Skin epidermis (tissue), 12 donors: ENCODE results near the gene EID3.
"Not testable (repeated sequence)": the region's sequence is repeated elsewhere in the genome, so short reads cannot be mapped to it uniquely, and the experiment has no call there.

Experiments used
- H3K27ac ChIP-seq, 21 experiments: fragments of 200-600 bp; sonication (generic) in 11 of 21; one replicate each; pipeline ENCODE4 v1.5.0; 2020; ENCODE audit warnings: mild to moderate bottlenecking in 3 of 21, inconsistent platforms in 2 of 21, moderate library complexity in 2 of 21
- H3K4me3 ChIP-seq, 7 experiments: fragments of 200-600 bp; sonication (generic) in 2 of 7; one replicate each; pipeline ENCODE4 v1.5.0; 2020; ENCODE audit warnings: inconsistent platforms in 2 of 7, mild to moderate bottlenecking in 2 of 7, moderate library complexity in 1 of 7

Gene EID3

DNA sequence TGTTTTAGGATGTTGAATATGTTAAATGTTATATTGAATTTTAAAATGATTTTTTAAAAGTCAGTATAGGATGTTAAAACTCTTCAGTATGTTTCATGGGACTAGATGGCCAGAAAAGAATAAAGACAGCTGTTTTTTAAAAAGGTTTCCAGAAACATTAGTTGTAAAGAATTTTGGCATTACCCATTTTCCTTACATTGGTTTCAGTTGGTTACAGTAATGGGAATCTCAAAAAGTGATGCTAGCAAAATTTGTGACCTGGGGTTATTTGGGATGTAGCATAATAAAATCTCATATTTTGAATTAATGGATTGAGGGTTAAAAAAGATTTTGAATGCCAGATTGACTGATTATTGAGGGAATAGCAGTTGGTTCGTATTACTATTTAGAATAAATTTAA lies 25.3 kb downstream of the EID3 start:
- no peak overlapping the region for H3K4me3 ChIP-seq

DNA sequence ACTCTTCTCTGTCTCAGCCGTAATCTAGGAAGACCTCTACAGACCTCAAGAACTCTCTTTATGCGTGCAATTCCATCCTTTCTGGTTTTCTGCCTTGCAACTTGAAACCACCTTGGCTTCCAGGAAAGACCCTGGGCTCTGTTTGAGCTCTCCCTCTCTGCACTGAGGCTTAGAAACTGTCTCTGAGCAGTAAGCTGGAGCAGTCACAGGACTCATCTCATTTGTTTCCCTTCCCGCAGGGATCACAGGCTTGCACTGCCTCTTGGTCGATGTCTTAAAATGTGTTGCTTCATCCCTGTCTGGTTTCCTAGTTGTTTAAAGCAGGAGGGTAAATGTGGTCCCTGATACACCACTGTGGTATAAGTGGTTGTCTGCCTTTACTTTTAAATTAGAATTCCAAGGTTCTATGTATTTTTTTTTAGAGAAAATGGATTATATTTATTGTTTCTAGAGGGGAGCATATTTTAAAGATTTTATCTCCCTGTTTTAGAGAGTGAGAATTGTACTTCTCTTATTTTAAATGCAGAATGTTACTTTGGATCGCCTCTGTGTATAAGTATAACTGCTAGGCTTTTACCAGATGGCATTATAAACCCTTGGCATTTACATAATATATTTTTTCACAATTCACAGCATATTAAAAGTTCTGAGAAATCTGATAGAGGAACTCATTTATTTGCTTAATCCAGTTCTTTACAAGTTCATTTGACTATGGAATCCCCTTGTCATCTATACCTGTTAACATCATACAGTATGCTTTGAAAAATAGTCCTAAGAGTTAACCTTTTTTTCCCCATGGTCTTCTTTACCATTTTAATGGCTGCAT lies 26.4 kb downstream of the EID3 start:
- no peak overlapping the region for H3K27ac ChIP-seq
- H3K4me3 ChIP-seq: no peak overlapping the region

More for the DNA sequence above, 25.3 kb downstream of the EID3 start:
- no peak overlapping the region for H3K27ac ChIP-seq

DNA sequence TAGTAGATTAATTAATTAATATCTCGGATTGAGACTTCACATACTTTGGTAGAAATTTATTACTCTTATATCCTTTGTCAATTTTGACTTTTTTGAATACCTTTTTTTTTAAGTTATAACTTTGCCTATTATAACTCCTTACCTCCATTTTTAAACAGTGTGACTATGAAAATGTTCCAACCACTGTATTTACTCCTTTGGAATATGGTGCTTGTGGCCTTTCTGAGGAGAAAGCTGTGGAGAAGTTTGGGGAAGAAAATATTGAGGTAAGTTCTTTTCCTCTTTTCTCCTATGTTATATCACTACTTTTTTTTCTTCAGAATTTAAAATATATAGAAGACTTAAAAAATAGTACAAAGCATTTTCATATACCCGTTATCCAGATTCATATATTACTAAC lies 27.8 kb downstream of the EID3 start:
- no peak overlapping the region for H3K27ac ChIP-seq

GRCh38 chr12:104332273-104332672 lies 28.7 kb downstream of the EID3 start:
- not testable (repeated sequence) for H3K4me3 ChIP-seq, H3K27ac ChIP-seq

More for the DNA sequence above, 27.8 kb downstream of the EID3 start:
- H3K4me3 ChIP-seq: no peak overlapping the region

DNA sequence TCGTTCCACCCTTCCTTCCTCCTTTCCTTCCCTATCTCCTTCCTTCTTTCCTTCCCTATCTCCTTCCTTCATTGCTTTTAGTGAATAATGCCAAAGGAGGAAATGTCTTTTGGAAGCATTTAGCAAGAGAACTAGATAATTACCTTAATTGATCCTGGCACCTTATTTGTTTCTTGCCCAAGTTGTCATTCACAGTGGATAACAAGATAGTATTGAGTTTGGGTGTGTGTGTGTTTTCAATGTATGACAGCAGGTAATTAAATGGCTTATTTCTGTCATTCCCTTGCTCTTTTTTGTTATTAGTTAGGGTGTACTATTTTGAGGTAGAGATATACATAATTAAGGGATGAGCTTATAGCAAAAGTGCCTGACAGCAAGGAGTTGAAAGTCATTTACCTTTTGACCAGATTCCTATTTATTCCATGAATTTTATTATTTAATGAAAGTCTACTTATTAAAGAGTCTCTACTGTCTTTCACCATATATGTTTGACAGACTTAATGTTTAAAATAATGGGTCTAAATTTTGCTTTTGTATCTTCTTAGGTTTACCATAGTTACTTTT lies 30.2 kb downstream of the EID3 start:
- H3K4me3 ChIP-seq: no peak overlapping the region
- H3K27ac ChIP-seq: no peak overlapping the region

- H3K4me3 ChIP-seq: no peak overlapping the region
- H3K27ac ChIP-seq: no peak overlapping the region
Measured at GRCh38 chr12:104334581-104334980, 31.0 kb downstream of the EID3 start.

- Histone ChIP-seq H3K27ac (no peak overlapping the region), H3K4me3 (no peak overlapping the region)
Measured at GRCh38 chr12:104336115-104336514, 32.6 kb downstream of the EID3 start.

DNA sequence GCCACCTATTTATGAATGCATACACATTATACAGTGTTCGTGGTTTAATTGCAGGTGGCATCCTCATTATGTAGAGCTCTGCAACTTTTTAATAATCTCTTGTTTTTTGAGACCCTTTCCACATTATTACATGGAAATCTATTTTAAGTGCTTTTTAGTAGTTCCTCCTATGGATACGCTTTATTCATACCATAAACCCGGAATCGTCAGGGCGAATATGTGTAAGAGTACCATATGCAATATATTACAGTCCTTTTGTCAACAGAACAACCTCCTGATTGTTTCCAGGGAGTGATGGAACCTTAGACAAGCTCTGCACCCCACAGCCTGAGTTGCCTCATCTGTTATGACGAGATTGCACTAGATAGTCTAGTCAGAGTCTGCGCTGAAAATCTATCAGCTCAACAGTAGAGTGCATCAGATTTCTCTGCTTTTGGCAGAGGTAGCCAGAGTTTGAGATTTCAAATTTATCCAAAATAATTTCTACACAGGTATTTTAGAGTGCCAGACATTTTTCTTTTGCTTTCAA lies 33.6 kb downstream of the EID3 start:
- H3K27ac ChIP-seq: no peak overlapping the region
- no peak overlapping the region for H3K4me3 ChIP-seq

- no peak overlapping the region for H3K27ac ChIP-seq
- no peak overlapping the region for H3K4me3 ChIP-seq
Measured at GRCh38 chr12:104339663-104340062, 36.1 kb downstream of the EID3 start.

DNA sequence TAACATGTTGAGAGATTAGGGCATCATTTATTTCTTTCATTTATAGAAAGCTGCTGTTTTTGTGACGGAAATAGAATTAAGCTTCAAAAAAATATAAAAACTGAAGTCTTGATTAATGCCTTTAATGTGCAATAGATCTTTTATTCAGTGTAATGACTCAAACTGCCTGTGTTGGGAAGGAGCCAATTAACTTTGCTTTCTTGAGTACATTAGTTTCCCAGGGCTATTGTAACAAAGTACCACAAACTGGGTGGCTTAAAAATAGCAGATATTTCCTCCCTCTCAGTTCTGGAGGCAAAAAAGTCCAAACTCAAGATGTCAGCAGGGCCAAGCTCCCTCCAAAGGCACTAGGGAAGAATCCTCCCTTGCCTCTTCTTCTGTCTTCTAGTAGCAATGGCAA lies 36.6 kb downstream of the EID3 start:
- H3K4me3 ChIP-seq: no peak overlapping the region
- no peak overlapping the region for H3K27ac ChIP-seq

- H3K4me3 ChIP-seq: no peak overlapping the region
- no peak overlapping the region for H3K27ac ChIP-seq
Measured at GRCh38 chr12:104340925-104341611, 37.5 kb downstream of the EID3 start.

GRCh38 chr12:104342147-104342546 lies 38.6 kb downstream of the EID3 start:
- no peak overlapping the region for H3K4me3 ChIP-seq
- no peak overlapping the region for H3K27ac ChIP-seq

DNA sequence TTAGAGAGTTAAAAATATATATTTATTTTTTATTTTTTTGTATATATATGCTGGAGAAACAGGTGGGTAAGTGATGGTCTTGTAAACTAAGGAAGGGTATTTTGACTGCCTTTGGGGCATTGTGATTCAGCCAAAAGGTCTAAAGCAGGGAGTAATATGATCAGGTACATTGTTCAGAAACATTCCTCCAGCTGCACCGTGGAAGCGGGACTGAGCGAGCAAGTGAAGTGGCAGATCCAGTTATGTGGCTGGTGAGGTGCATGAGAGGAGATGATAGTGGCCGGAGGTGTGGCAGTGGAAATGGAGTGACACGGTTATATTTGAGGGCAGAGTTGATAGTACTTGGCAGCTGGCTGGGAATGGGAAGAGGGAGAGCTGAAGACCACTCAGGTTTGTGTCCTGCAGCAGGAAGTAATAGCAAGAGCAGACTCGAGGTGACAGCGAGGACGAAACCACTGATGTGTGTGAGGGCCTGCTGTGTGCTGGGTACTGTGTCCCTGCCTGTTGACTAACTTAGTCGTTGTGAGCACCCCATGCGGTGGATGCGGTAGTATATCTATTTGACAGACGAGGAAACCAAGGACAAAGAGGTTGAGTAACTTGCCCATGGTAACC lies 39.2 kb downstream of the EID3 start:
- no peak overlapping the region for H3K27ac ChIP-seq
- H3K4me3 ChIP-seq: no peak overlapping the region

DNA sequence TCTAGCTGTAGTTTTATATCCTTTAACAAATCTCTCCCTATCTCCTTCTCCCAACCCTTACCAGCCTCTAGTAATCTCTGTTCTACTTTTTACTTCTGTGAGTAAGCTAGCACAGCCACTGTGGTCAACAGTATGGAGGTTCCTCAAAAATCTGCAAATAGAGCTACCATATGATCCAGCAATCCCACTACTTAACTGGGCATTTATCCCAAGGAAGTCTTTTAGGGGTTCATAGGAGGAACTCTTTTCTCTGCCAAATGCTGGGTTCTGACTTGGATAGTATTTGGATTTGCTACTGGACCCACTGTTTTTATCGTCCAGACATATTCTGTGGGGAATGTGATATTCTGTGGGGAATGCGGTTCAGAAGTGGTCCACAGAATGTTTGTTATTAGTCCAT lies 41.1 kb downstream of the EID3 start:
- H3K27ac ChIP-seq: no peak overlapping the region
- no peak overlapping the region for H3K4me3 ChIP-seq

GRCh38 chr12:104345234-104346066 lies 41.9 kb downstream of the EID3 start:
- no peak overlapping the region for H3K4me3 ChIP-seq
- H3K27ac ChIP-seq: no peak overlapping the region

DNA sequence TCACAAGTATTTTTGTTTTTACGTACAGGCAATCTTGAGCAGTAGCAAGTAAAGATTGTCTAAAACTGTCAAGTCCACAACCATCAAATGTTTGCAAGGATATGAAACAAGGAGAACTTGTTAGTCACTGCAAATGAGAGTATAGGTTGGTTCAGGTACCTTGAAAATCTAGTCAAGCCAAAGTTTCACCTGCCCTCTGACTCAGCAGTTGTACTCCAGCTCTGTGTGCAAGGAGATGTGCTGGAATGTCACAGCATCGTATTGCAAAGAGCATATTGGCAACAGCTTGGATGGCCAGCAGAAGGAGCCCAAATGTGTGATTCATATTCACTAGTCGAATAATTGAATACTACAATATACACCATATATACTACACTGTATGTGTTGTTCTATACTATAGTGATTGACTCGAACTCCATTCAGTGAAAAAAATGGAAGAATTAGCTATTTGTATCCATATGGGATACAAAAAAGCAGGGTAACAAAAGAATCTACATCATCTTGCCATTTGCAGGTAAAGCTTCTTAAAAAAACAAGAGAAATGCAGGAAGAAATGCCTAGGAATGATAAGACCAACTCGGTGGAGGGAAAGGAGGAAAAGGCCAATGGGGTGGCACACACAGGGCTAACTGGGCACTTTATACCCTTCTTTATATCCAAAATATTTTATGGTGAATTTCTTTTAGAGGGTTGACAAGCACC lies 44.0 kb downstream of the EID3 start:
- no peak overlapping the region for H3K4me3 ChIP-seq
- no peak overlapping the region for H3K27ac ChIP-seq

DNA sequence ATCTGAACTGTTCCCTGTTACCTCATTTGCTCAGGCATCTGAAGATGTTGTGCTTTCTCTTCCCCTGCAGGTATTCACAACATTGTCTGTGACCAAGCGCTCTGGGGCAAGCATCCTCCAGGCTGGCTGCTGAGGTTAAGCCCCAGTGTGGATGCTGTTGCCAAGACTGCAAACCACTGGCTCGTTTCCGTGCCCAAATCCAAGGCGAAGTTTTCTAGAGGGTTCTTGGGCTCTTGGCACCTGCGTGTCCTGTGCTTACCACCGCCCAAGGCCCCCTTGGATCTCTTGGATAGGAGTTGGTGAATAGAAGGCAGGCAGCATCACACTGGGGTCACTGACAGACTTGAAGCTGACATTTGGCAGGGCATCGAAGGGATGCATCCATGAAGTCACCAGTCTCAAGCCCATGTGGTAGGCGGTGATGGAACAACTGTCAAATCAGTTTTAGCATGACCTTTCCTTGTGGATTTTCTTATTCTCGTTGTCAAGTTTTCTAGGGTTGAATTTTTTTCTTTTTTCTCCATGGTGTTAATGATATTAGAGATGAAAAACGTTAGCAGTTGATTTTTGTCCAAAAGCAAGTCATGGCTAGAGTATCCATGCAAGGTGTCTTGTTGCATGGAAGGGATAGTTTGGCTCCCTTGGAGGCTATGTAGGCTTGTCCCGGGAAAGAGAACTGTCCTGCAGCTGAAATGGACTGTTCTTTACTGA lies 44.9 kb downstream of the EID3 start:
- no peak overlapping the region for H3K4me3 ChIP-seq
- H3K27ac ChIP-seq: no peak overlapping the region

DNA sequence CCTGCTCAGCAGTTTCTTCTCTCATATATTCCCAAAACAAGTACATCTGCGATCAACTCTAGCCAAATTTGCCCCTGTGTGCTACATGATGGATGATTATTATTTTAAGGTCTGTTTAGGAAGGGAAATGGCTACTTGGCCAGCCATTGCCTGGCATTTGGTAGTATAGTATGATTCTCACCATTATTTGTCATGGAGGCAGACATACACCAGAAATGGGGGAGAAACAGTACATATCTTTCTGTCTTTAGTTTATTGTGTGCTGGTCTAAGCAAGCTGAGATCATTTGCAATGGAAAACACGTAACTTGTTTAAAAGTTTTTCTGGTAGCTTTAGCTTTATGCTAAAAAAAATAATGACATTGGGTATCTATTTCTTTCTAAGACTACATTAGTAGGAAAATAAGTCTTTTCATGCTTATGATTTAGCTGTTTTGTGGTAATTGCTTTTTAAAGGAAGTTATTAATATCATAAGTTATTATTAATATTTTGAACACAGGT lies 45.5 kb downstream of the EID3 start:
- Histone ChIP-seq H3K4me3 (no peak overlapping the region), H3K27ac (no peak overlapping the region)
